Left lung (tissue), 10 donors: Measurements from ENCODE around the gene HMGN4. TPM values are rescaled to one million over a fixed set of nuclear protein-coding genes. Genes with fewer than 3 reads are reported as not detected.

Experiments used
- ATAC-seq: fragments of 200-7000 bp; cut with Tn5 transposase; one replicate; pipeline ENCODE4 v1.9.1; 2020; ENCODE audit warnings: moderate library complexity
- DNase-seq, 4 donors: peaks; one replicate each; pipeline ENCODE4 v3.0.0-alpha.2; 2013 to 2020
- H3K27ac ChIP-seq, 2 donors: fragments of 200-600 bp; sonication (generic) in 1 of 2; one replicate each; pipeline versions ENCODE4 v1.5.0 to v1.8.0; 2020 to 2021
- H3K27me3 ChIP-seq, 2 donors: fragments of 200-600 bp; sonication (generic) in 1 of 2; one replicate each; pipeline versions ENCODE4 v1.5.0 to v1.8.0; 2020 to 2021
- H3K36me3 ChIP-seq, 2 donors: fragments of 200-600 bp; sonication (generic) in 1 of 2; one replicate each; pipeline versions ENCODE4 v1.5.0 to v1.8.0; 2020 to 2021
- H3K4me1 ChIP-seq, 2 donors: fragments of 200-600 bp; one replicate each; pipeline ENCODE4 v1.8.0; 2021
- H3K4me3 ChIP-seq, 2 donors: fragments of 200-600 bp; sonication (generic) in 1 of 2; one replicate each; pipeline versions ENCODE4 v1.5.0 to v1.8.0; 2020 to 2021; ENCODE audit warnings: mild to moderate bottlenecking in 1 of 2
- H3K9me3 ChIP-seq, 2 donors: fragments of 200-600 bp; sonication (generic) in 1 of 2; one replicate each; pipeline versions ENCODE4 v1.5.0 to v1.8.0; 2020 to 2021
- CTCF ChIP-seq, 2 donors: fragments of 200-600 bp; sonication (generic) in 1 of 2; IDR thresholded peaks; one replicate each; pipeline versions ENCODE4 v1.5.0 to v1.8.0; 2021; ENCODE audit warnings: antibody characterized with exemption in 2 of 2
- intact Hi-C, 2 donors: fragments of 100-400 bp; cut with DNase I; formaldehyde crosslinking; loops; one replicate each; pipeline versions ENCODE4 v1.11.2 to v1.14.2; 2022
- polyA plus RNA-seq, 6 donors: library from polyadenylated mRNA; unstranded; fragments of 120-200 nt; gene quantifications; one replicate each; pipeline ENCODE4 v1.2.1, GENCODE V29; 2013; ENCODE audit not compliant: insufficient read length in 6 of 6
- total RNA-seq, 2 donors: library from RNA; stranded (reverse); fragmentation: NEBNext Ultra II Directional; extraction: Animal tissue kit (Norgen Biotek cat#: 25700); gene quantifications; one replicate each; pipeline ENCODE4 v1.2.1, GENCODE V29; 2021
- donor health status: DM: no; HTN: yes; CAD: no.
- donor health status: DM: no; HTN: no; CAD: no.

HMGN4 gene
- total and polyA plus RNA-seq, 8 donors = 41.2 to 83.1 (median 76.2) TPM

- no peak for TF ChIP-seq CTCF (IDR thresholded peaks at IDR 0.05)
- DNase-seq (no peak), ATAC-seq (no peak)
- intact Hi-C loops = loop anchor here in 1 of 2 donors (10.0 kb wide), 1 partner anchor 259 kb away; no protein-coding TSS in a partner anchor
- H3K27ac ChIP-seq = no peak overlapping the region
- H3K4me1 ChIP-seq = peaks cover 5 to 30% of the 10 kb centered on the region in 2 donors
- no peaks in the 10 kb centered on the region for H3K9me3 ChIP-seq
- peaks cover 24 to 53% of the 10 kb centered on the region in 2 donors for H3K27me3 ChIP-seq
- peaks cover 0 to 6% of the 10 kb centered on the region in 2 donors for H3K36me3 ChIP-seq
- no peak overlapping the region for H3K4me3 ChIP-seq
These were observed 55.3 kb downstream of the HMGN4 start for GRCh38 chr6:26593278-26594130.

- ATAC-seq (no peak), DNase-seq (no peak)
- intact Hi-C loops = loop anchor here in 1 of 2 donors (10.0 kb wide), 1 partner anchor 259 kb away; no protein-coding TSS in a partner anchor
- no peak overlapping the region for H3K27ac ChIP-seq
- peaks cover 24 to 53% of the 10 kb centered on the region in 2 donors for H3K27me3 ChIP-seq
- H3K4me3 ChIP-seq = no peak overlapping the region
- H3K9me3 ChIP-seq = no peaks in the 10 kb centered on the region
- no peak for TF ChIP-seq CTCF (IDR thresholded peaks at IDR 0.05)
- H3K36me3 ChIP-seq = peaks cover 0 to 12% of the 10 kb centered on the region in 2 donors
- peaks cover 5 to 30% of the 10 kb centered on the region in 2 donors for H3K4me1 ChIP-seq
These were observed 55.9 kb downstream of the HMGN4 start for GRCh38 chr6:26594131-26594498.

GRCh38 chr6:26594730-26595632 is 56.8 kb downstream of the HMGN4 start:
- ATAC-seq (no peak), DNase-seq (peak in 1 of 4 donors; percentile 43)
- Histone ChIP-seq H3K4me3 (peak overlapping the region; percentile 77 to 93), H3K9me3 (no peaks in the 10 kb centered on the region), H3K27ac (peak overlapping the region in 1 of 2 donors; percentile 89), H3K36me3 (peaks cover 0 to 20% of the 10 kb centered on the region in 2 donors), H3K27me3 (peaks cover 24 to 49% of the 10 kb centered on the region in 2 donors), H3K4me1 (peaks cover 5 to 30% of the 10 kb centered on the region in 2 donors)
- TF ChIP-seq CTCF (IDR thresholded peaks at IDR 0.05) = no peak
- intact Hi-C loops = loop anchor here in 1 of 2 donors (10.0 kb wide), 1 partner anchor 260 kb away; no protein-coding TSS in a partner anchor

- DNase-seq = peak; percentile 92 to 97 (median 94)
- Histone ChIP-seq H3K9me3 (no peaks in the 10 kb centered on the region), H3K4me1 (peaks cover 5 to 30% of the 10 kb centered on the region in 2 donors), H3K27ac (peak overlapping the region; percentile 79 to 89), H3K4me3 (peak overlapping the region; percentile 77 to 93), H3K27me3 (peaks cover 23 to 45% of the 10 kb centered on the region in 2 donors), H3K36me3 (peaks cover 0 to 25% of the 10 kb centered on the region in 2 donors)
- TF ChIP-seq CTCF (IDR thresholded peaks at IDR 0.05) = peak; percentile 93 to 95
- intact Hi-C loops = loop anchor here in 1 of 2 donors (10.0 kb wide), 1 partner anchor 261 kb away; no protein-coding TSS in a partner anchor
- peak; percentile 93 for ATAC-seq
These were observed 57.6 kb downstream of the HMGN4 start for GRCh38 chr6:26595669-26596269.

Other genes starting within 250 kb of the HMGN4 start
- gene BTN3A2, start 173.2 kb upstream of the HMGN4 start, total RNA-seq = 10 to 100 TPM; 72.7 to 96.4 TPM
- gene BTN3A2, start 173.2 kb upstream of the HMGN4 start, polyA plus RNA-seq = 10 to 100 TPM; 25.3 to 54.3 (median 41.7) TPM
- gene BTN2A2, start 155.3 kb upstream of the HMGN4 start, total RNA-seq = 10 to 100 TPM; 16.6 to 21.0 TPM
- gene BTN2A2, start 155.3 kb upstream of the HMGN4 start, polyA plus RNA-seq = 10 to 100 TPM; 13.1 to 22.8 (median 15.5) TPM
- 10 to 100 TPM; 48.0 to 54.5 TPM for gene BTN3A1, start 136.1 kb upstream of the HMGN4 start, total RNA-seq
- 10 to 100 TPM; 51.7 to 81.5 (median 70.2) TPM for gene BTN3A1, start 136.1 kb upstream of the HMGN4 start, polyA plus RNA-seq
- gene BTN3A3, start 97.9 kb upstream of the HMGN4 start, total RNA-seq = 10 to 100 TPM; 41.1 to 54.7 TPM
- gene BTN3A3, start 97.9 kb upstream of the HMGN4 start, polyA plus RNA-seq = 10 to 100 TPM; 38.1 to 54.2 (median 42.1) TPM
- 10 to 100 TPM; 17.5 to 34.7 TPM for gene BTN2A1, start 80.4 kb upstream of the HMGN4 start, total RNA-seq
- 10 to 100 TPM; 39.1 to 48.6 (median 43.7) TPM for gene BTN2A1, start 80.4 kb upstream of the HMGN4 start, polyA plus RNA-seq
- not detected for gene BTN1A1, start 38.1 kb upstream of the HMGN4 start, total RNA-seq
- gene BTN1A1, start 38.1 kb upstream of the HMGN4 start, polyA plus RNA-seq = under 1 TPM; 0.15 to 0.32 (median 0.23) TPM
- 10 to 100 TPM in 1 of 2 donors, 1 to 10 TPM in 1; 9.8 to 13.5 TPM for gene ABT1, start 58.6 kb downstream of the HMGN4 start, total RNA-seq
- gene ABT1, start 58.6 kb downstream of the HMGN4 start, polyA plus RNA-seq = 10 to 100 TPM; 14.1 to 16.9 (median 15.3) TPM
- gene ZNF322, start 121.4 kb downstream of the HMGN4 start, total RNA-seq = 10 to 100 TPM; 21.2 to 23.8 TPM
- 10 to 100 TPM; 33.6 to 37.5 (median 36.4) TPM for gene ZNF322, start 121.4 kb downstream of the HMGN4 start, polyA plus RNA-seq